SK-N-SH (cell line): ENCODE data around the gene ASMTL. TPM values are rescaled to one million over a fixed set of nuclear protein-coding genes. Genes with fewer than 3 reads are reported as not detected.
"Not testable (repeated sequence)": the region's sequence is repeated elsewhere in the genome, so short reads cannot be mapped to it uniquely, and the experiment has no call there.

Source experiments
- CTCF ChIA-PET: fragments of 300-600, 350-600 bp; formaldehyde crosslinking; extraction: SDS; loops from one replicate; lab custom pipeline; 2021; lab: Yijun Ruan, JAX
- POLR2A ChIA-PET: fragments of 350-600 bp; sonication (Branson Sonifier 250); formaldehyde crosslinking; extraction: SDS; loops from one replicate; lab custom pipeline; 2020; ENCODE audit warnings: antibody characterized with exemption, inconsistent platforms; lab: Yijun Ruan, JAX
- DNase-seq: peaks from one replicate; pipeline ENCODE4 v3.0.0; 2012
- H2AFZ ChIP-seq: fragments of 200-600 bp; sonication (generic); 2 replicates; pipeline ENCODE4 v1.8.1; 2016; ENCODE audit warnings: antibody characterized with exemption, mild to moderate bottlenecking, low read depth
- H3F3A ChIP-seq: fragments of 200-600 bp; sonication (generic); replicated peaks from 2 replicates; pipeline ENCODE3; 2016; ENCODE audit warnings: antibody characterized with exemption, mild to moderate bottlenecking; ENCODE audit not compliant: insufficient read depth
- H3K27ac ChIP-seq, 2 experiments: fragments of 200-500 bp in 1 of 2; fragments of 200-600 bp in 1 of 2; sonication (Bioruptor generic) in 1 of 2; sonication (generic), shearing (Covaris generic) in 1 of 2; 2 replicates each; pipeline versions ENCODE4 v1.5.1 to v1.6.1; 2014 to 2016; ENCODE audit warnings: low read depth in 2 of 2, inconsistent platforms in 1 of 2, low read length in 1 of 2, mild to moderate bottlenecking in 1 of 2, mixed read lengths in 1 of 2
- H3K27me3 ChIP-seq: fragments of 200-600 bp; sonication (generic), shearing (Covaris generic); 2 replicates; pipeline ENCODE4 v1.6.1; 2016; ENCODE audit warnings: mixed run types; ENCODE audit not compliant: insufficient read depth
- H3K36me3 ChIP-seq, 2 experiments: fragments of 200-500 bp in 1 of 2; fragments of 200-600 bp in 1 of 2; sonication (Bioruptor generic) in 1 of 2; sonication (generic) in 1 of 2; replicated peaks in 1 of 2; 2 replicates each; pipeline versions ENCODE3 to v1.5.1; 2014 to 2016; ENCODE audit warnings: low read length in 1 of 2, mild to moderate bottlenecking in 1 of 2; ENCODE audit not compliant: insufficient read depth in 2 of 2, control insufficient read depth in 1 of 2
- H3K4me1 ChIP-seq, 2 experiments: fragments of 200-500 bp in 1 of 2; fragments of 200-600 bp in 1 of 2; sonication (Bioruptor generic) in 1 of 2; sonication (generic), shearing (Covaris generic) in 1 of 2; 2 replicates each; pipeline versions ENCODE4 v1.5.1 to v1.6.1; 2014 to 2016; ENCODE audit warnings: low read depth in 1 of 2, low read length in 1 of 2, mixed run types in 1 of 2; ENCODE audit not compliant: insufficient read depth in 2 of 2, control insufficient read depth in 1 of 2
- H3K4me2 ChIP-seq: fragments of 200-600 bp; sonication (generic), shearing (Covaris generic); 2 replicates; pipeline ENCODE4 v1.6.1; 2017; ENCODE audit warnings: mixed run types
- H3K4me3 ChIP-seq, 2 experiments: fragments of 200-500 bp in 1 of 2; fragments of 200-600 bp in 1 of 2; sonication (Bioruptor generic) in 1 of 2; sonication (generic), shearing (Covaris generic) in 1 of 2; 2 replicates each; pipeline versions ENCODE4 v1.5.1 to v1.8.1; 2014 to 2016; ENCODE audit warnings: low read depth in 2 of 2, inconsistent platforms in 1 of 2, low read length in 1 of 2, mild to moderate bottlenecking in 1 of 2, mixed read lengths in 1 of 2, moderate library complexity in 1 of 2
- H3K79me2 ChIP-seq: fragments of 200-600 bp; sonication (generic); 2 replicates; pipeline ENCODE4 v1.8.1; 2017; ENCODE audit warnings: mild to moderate bottlenecking; ENCODE audit not compliant: insufficient read depth
- H3K9ac ChIP-seq: fragments of 200-600 bp; sonication (generic); 2 replicates; pipeline ENCODE4 v1.6.1; 2017; ENCODE audit warnings: mixed run types
- H3K9me2 ChIP-seq: fragments of 200-600 bp; sonication (generic); 2 replicates; pipeline ENCODE4 v1.6.1; 2017; ENCODE audit warnings: mixed run types
- H3K9me3 ChIP-seq: fragments of 200-600 bp; sonication (generic); 2 replicates; pipeline ENCODE4 v1.6.1; 2017; ENCODE audit warnings: mixed run types, mild to moderate bottlenecking, moderate library complexity
- H4K20me1 ChIP-seq: fragments of 200-600 bp; sonication (generic); 2 replicates; pipeline ENCODE4 v1.6.1; 2017; ENCODE audit warnings: mild to moderate bottlenecking, mixed run types; ENCODE audit not compliant: insufficient read depth
- EP300 ChIP-seq, 2 experiments: IDR thresholded peaks; 2 replicates each; pipeline versions ENCODE4 v1.4.0 to v1.6.1; 2012; ENCODE audit warnings: borderline replicate concordance in 1 of 2, low read depth in 1 of 2, low read length in 1 of 2
- FOSL2 ChIP-seq: IDR thresholded peaks from 2 replicates; pipeline ENCODE4 v1.4.0; 2012; ENCODE audit warnings: low read depth, mild to moderate bottlenecking, moderate library complexity, borderline replicate concordance
- GABPA ChIP-seq: IDR thresholded peaks from 2 replicates; pipeline ENCODE4 v1.4.0; 2012; ENCODE audit warnings: low read depth, mild to moderate bottlenecking
- GATA2 ChIP-seq: sonication (generic); formaldehyde crosslinking; IDR thresholded peaks from 2 replicates; pipeline ENCODE4 v1.5.0; 2020; ENCODE audit warnings: mild to moderate bottlenecking, missing genetic modification reagents
- IRF3 ChIP-seq: fragments of 150-350 bp; IDR thresholded peaks from 2 replicates; pipeline ENCODE4 v1.6.1; 2016; ENCODE audit warnings: mild to moderate bottlenecking, low read depth, low read length
- MEF2A ChIP-seq: IDR thresholded peaks from 2 replicates; pipeline ENCODE4 v1.4.0; 2012; ENCODE audit warnings: low read depth, borderline replicate concordance
- NFIC ChIP-seq: IDR thresholded peaks from 2 replicates; pipeline ENCODE4 v1.4.0; 2012; ENCODE audit warnings: borderline replicate concordance
- PBX3 ChIP-seq: IDR thresholded peaks from 2 replicates; pipeline ENCODE4; 2012
- REST ChIP-seq: IDR thresholded peaks from 2 replicates; pipeline ENCODE4 v1.6.1; 2012; ENCODE audit warnings: mild to moderate bottlenecking, low read depth, low read length, moderate library complexity
- RFX5 ChIP-seq: IDR thresholded peaks from 2 replicates; pipeline ENCODE4 v1.6.1; 2012; ENCODE audit warnings: mild to moderate bottlenecking, improper control_type of control experiment, low read length
- RXRA ChIP-seq: IDR thresholded peaks from 2 replicates; pipeline ENCODE4 v1.4.0; 2012; ENCODE audit warnings: low read depth, mild to moderate bottlenecking, borderline replicate concordance
- SIN3A ChIP-seq: IDR thresholded peaks from 2 replicates; pipeline ENCODE4 v1.6.1; 2012; ENCODE audit warnings: low read depth, mild to moderate bottlenecking, low read length, moderate library complexity, borderline replicate concordance
- SMC3 ChIP-seq: IDR thresholded peaks from 2 replicates; pipeline ENCODE4 v1.6.1; 2012; ENCODE audit warnings: low read depth, low read length, improper control_type of control experiment
- TAF1 ChIP-seq: IDR thresholded peaks from 2 replicates; pipeline ENCODE4 v1.6.1; 2012; ENCODE audit warnings: low read depth, mild to moderate bottlenecking, low read length, moderate library complexity, borderline replicate concordance
- TCF12 ChIP-seq: IDR thresholded peaks from 2 replicates; pipeline ENCODE4 v1.4.0; 2012
- USF1 ChIP-seq: IDR thresholded peaks from 2 replicates; pipeline ENCODE4 v1.4.0; 2012; ENCODE audit warnings: low read depth, borderline replicate concordance
- USF2 ChIP-seq: fragments of 150-350 bp; IDR thresholded peaks from 2 replicates; pipeline ENCODE4 v1.6.1; 2017; ENCODE audit warnings: antibody characterized with exemption, low read length, low read depth, borderline replicate concordance
- YY1 ChIP-seq: IDR thresholded peaks from 2 replicates; pipeline ENCODE4 v1.4.0; 2012; ENCODE audit warnings: low read depth, mild to moderate bottlenecking
- ZBTB33 ChIP-seq: IDR thresholded peaks from 2 replicates; pipeline ENCODE4 v1.4.0; 2012; ENCODE audit warnings: low read depth, borderline replicate concordance
- WGBS: methylation state at CpG from one replicate; pipeline ENCODE4 v1.1.6; 2017; ENCODE audit warnings: low lambda C conversion rate; 5-methylcytosine and 5-hydroxymethylcytosine counted together
- polyA plus RNA-seq, 3 experiments: library from polyadenylated mRNA; depleted of rRNA; stranded (reverse); fragments of >200 nt; gene quantifications; 2 replicates each; pipeline ENCODE4 v1.2.3, GENCODE V29; 2012

The ASMTL gene
- polyA plus RNA-seq, 1 of the 3 experiments (the other 2 are of a cell fraction) = 37.7 TPM

GRCh38 chrX:1475481-1475880, 22.8 kb upstream of the ASMTL start:
- CTCF ChIA-PET = no interaction called here
- POLR2A ChIA-PET = no interaction called here
- Histone ChIP-seq H3K36me3 (no peaks in the 10 kb centered on the region), H3K9ac (no peak overlapping the region), H3K27ac (no peak overlapping the region), H3K9me3 (no peaks in the 10 kb centered on the region), H3K4me2 (no peak overlapping the region), H3K27me3 (peaks cover 16% of the 10 kb centered on the region; the same call in 1 of the 2 replicates), H3K4me3 (no peak overlapping the region), H3F3A (no peaks in the 10 kb centered on the region), H3K79me2 (no peaks in the 10 kb centered on the region), H2AFZ (no peak overlapping the region), H3K9me2 (no peaks in the 10 kb centered on the region), H4K20me1 (no peaks in the 10 kb centered on the region), H3K4me1 (no peaks in the 10 kb centered on the region)
- 49% methylated on average over 4 of the region's 4 CpGs for WGBS
- TF ChIP-seq GABPA (no peak), NFIC (no peak), USF2 (no peak), RFX5 (no peak), USF1 (no peak), PBX3 (no peak), IRF3 (no peak), TAF1 (no peak), REST (no peak), FOSL2 (no peak), EP300 (IDR thresholded peaks at IDR 0.05; ENCODE audit: borderline replicate concordance in 1 of 2, low read depth in 1 of 2, low read length in 1 of 2) (no peak), SMC3 (no peak), YY1 (no peak), RXRA (no peak), TCF12 (no peak), GATA2 (no peak), SIN3A (no peak), MEF2A (no peak), ZBTB33 (no peak)
- no peak for DNase-seq

GRCh38 chrX:1474593-1474992, 21.9 kb upstream of the ASMTL start:
- H3K4me1 ChIP-seq, CTCF ChIA-PET, POLR2A ChIA-PET: not testable (repeated sequence)

More at GRCh38 chrX:1474593-1474992, 21.9 kb upstream of the ASMTL start:
- H3K36me3 ChIP-seq, H2AFZ ChIP-seq, H3K4me3 ChIP-seq, H3K9me3 ChIP-seq, DNase-seq, H3K79me2 ChIP-seq, H3F3A ChIP-seq, H3K9ac ChIP-seq, H3K4me2 ChIP-seq, H4K20me1 ChIP-seq, H3K27ac ChIP-seq, H3K9me2 ChIP-seq: not testable (repeated sequence)
- H3K27me3 ChIP-seq = peaks cover 18% of the 10 kb centered on the region; the same call in 1 of the 2 replicates
- 0% methylated on average over 2 of the region's 2 CpGs for WGBS
